Cardiac muscle cell (in vitro differentiated cells and primary cell): ENCODE results near the gene FBXO41. TPM values are rescaled to one million over a fixed set of nuclear protein-coding genes. Genes with fewer than 3 reads are reported as not detected.

Experiments
- DNase-seq, 2 donors: peaks; one replicate each; pipeline versions ENCODE4 v3.0.0 to v3.0.0-alpha.2; 2010 to 2017; ENCODE audit warnings: low read depth in 1 of 2, low spot score in 1 of 2
- H3K27ac ChIP-seq: fragments of 200-600 bp; sonication (generic); 2 replicates; pipeline ENCODE4 v1.5.1; 2016
- H3K27me3 ChIP-seq: fragments of 200-600 bp; sonication (generic); 2 replicates; pipeline ENCODE4 v1.6.0; 2016; ENCODE audit warnings: control low read depth
- H3K36me3 ChIP-seq: fragments of 200-600 bp; sonication (generic); 2 replicates; pipeline ENCODE4 v1.5.1; 2016; ENCODE audit warnings: control low read depth
- H3K4me1 ChIP-seq: fragments of 200-600 bp; sonication (generic); 2 replicates; pipeline ENCODE4 v1.8.1; 2017; ENCODE audit warnings: low read depth, mild to moderate bottlenecking, mixed run types
- H3K4me3 ChIP-seq: fragments of 200-600 bp; sonication (generic); 2 replicates; pipeline ENCODE4 v1.5.1; 2016; ENCODE audit warnings: mild to moderate bottlenecking
- H3K9me3 ChIP-seq: fragments of 200-600 bp; sonication (generic); 2 replicates; pipeline ENCODE4 v1.5.1; 2017; ENCODE audit warnings: low read depth, mild to moderate bottlenecking, control low read depth
- polyA plus RNA-seq: library from polyadenylated mRNA; unstranded; fragments of >200 nt; fragmentation: Nextera tagmentation; extraction: Ambion mirVana; gene quantifications from 2 replicates; pipeline ENCODE4 v1.2.1, GENCODE V29; 2016
- total RNA-seq: library from RNA; depleted of rRNA; stranded (reverse); fragments of >200 nt; gene quantifications from 2 replicates; pipeline ENCODE4 v1.2.3, GENCODE V29; 2016
- TF ChIP-seq, protein P1 (sequence below): IDR thresholded peaks from 2 replicates; pipeline ENCODE4 v1.5.1; 2012; ENCODE audit warnings: low read depth, mild to moderate bottlenecking, low read length

The FBXO41 gene
- total and polyA plus RNA-seq, 2 experiments from 2014 or later = 1.0 to 4.1 TPM

DNA sequence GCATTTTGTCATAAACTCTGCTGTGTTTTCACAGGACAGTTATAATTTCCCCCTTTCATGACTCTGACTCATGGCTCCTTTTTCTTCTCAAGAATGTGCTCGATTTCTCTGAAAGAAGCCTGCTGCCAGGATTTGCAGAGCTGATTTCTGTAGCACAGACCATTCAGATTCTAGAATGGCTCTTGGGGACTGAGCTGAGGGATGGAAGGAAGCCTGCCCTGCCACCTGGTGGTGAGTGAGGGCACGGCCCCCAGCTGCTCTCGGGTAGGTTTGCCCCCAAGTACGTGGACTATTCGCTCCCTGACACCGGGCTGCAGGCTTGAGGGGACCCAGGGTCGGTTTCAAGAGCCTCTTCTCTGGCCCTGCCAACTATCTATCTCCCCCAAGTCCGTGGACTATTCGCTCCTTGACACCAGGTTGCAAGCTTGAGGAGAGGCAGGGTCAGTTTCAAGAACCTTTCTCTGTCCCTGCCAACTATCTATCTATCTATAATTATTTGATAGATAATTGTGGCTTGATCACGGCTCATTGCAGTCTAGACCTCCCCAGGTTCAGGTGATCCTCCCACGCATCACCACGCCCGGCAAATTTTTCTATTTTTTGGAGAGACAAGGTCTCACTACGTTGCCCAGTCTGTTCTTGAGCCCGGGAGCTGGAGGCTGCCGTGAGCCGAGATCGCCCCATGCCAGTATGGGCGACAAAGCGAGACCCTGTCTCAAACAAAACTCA is 71.7 kb downstream of the FBXO41 start:
- peak; percentile 81 to 92 for DNase-seq
- Histone ChIP-seq H3K9me3 (no peaks in the 10 kb centered on the region), H3K36me3 (no peaks in the 10 kb centered on the region), H3K27me3 (peaks cover 20% of the 10 kb centered on the region), H3K4me3 (no peak overlapping the region), H3K27ac (no peak overlapping the region), H3K4me1 (peaks cover 4% of the 10 kb centered on the region)
- TF ChIP-seq, protein P1, sequence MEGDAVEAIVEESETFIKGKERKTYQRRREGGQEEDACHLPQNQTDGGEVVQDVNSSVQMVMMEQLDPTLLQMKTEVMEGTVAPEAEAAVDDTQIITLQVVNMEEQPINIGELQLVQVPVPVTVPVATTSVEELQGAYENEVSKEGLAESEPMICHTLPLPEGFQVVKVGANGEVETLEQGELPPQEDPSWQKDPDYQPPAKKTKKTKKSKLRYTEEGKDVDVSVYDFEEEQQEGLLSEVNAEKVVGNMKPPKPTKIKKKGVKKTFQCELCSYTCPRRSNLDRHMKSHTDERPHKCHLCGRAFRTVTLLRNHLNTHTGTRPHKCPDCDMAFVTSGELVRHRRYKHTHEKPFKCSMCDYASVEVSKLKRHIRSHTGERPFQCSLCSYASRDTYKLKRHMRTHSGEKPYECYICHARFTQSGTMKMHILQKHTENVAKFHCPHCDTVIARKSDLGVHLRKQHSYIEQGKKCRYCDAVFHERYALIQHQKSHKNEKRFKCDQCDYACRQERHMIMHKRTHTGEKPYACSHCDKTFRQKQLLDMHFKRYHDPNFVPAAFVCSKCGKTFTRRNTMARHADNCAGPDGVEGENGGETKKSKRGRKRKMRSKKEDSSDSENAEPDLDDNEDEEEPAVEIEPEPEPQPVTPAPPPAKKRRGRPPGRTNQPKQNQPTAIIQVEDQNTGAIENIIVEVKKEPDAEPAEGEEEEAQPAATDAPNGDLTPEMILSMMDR = peak; percentile 99

DNA sequence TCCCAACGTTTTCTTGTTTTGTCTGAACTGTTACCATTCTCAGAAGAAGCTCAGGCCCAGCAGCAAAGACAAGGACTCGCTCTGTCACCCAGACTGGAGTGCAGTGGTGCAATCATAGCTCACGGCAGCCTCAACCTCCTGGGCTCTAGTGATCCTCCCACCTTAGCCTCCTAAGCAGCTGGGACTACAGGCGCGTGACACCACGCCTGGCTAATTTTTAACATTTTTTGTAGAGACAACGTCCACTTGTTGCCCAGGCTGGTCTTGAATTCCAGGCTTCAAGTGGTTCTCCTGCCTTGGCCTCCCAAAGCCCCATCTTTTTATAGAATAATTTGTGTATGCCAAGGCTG is 72.2 kb downstream of the FBXO41 start:
- H3K36me3 ChIP-seq = no peaks in the 10 kb centered on the region
- no peak for DNase-seq
- no peaks in the 10 kb centered on the region for H3K9me3 ChIP-seq
- peaks cover 24% of the 10 kb centered on the region for H3K27me3 ChIP-seq
- no peak overlapping the region for H3K4me3 ChIP-seq
- peaks cover 4% of the 10 kb centered on the region for H3K4me1 ChIP-seq
- TF ChIP-seq, protein P1 = no peak
- H3K27ac ChIP-seq = no peak overlapping the region

DNA sequence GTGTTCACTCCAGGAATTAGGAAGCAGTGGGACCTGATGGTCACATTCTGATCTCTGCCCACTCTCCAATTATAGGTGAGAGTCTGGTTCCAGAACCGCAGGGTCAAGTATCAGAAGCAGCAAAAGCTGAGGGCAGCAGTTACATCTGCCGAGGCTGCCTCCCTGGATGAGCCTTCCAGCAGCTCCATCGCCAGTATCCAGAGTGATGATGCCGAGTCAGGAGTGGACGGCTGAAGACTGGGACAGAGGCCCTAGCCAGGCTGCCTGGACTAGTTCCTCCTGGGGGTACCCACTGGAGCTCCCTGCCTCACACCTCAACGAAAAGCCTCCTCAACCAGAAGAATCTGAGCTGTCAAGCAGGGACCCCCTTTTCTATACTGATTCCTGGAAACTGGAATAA is 73.6 kb downstream of the FBXO41 start:
- no peak for DNase-seq
- Histone ChIP-seq H3K9me3 (no peaks in the 10 kb centered on the region), H3K4me1 (peaks cover 4% of the 10 kb centered on the region), H3K4me3 (no peak overlapping the region), H3K36me3 (no peaks in the 10 kb centered on the region), H3K27ac (no peak overlapping the region), H3K27me3 (peaks cover 36% of the 10 kb centered on the region)
- TF ChIP-seq, protein P1 = no peak

GRCh38 chr2:73210019-73210418 is 74.3 kb downstream of the FBXO41 start:
- DNase-seq = no peak
- peaks cover 43% of the 10 kb centered on the region for H3K27me3 ChIP-seq
- H3K9me3 ChIP-seq = no peaks in the 10 kb centered on the region
- H3K36me3 ChIP-seq = no peaks in the 10 kb centered on the region
- H3K4me3 ChIP-seq = no peak overlapping the region
- TF ChIP-seq, protein P1 = no peak
- peaks cover 3% of the 10 kb centered on the region for H3K4me1 ChIP-seq
- H3K27ac ChIP-seq = no peak overlapping the region

GRCh38 chr2:73208258-73208657 is 76.0 kb downstream of the FBXO41 start:
- H3K27me3 ChIP-seq = peaks cover 59% of the 10 kb centered on the region
- H3K27ac ChIP-seq = no peak overlapping the region
- DNase-seq = no peak
- no peaks in the 10 kb centered on the region for H3K9me3 ChIP-seq
- no peaks in the 10 kb centered on the region for H3K36me3 ChIP-seq
- TF ChIP-seq, protein P1 = no peak
- H3K4me3 ChIP-seq = no peak overlapping the region
- no peaks in the 10 kb centered on the region for H3K4me1 ChIP-seq
